ENCODE data around the gene SYS1. TPM values are rescaled to one million over a fixed set of nuclear protein-coding genes. Genes with fewer than 3 reads are reported as not detected.

SYS1 gene
- total and polyA plus RNA-seq, 2 experiments from 2014 or later = 7.9 to 21.5 TPM

GRCh38 chr20:45320948-45321595, 41.9 kb upstream of the SYS1 start:
- TF ChIP-seq REST (IDR thresholded peaks at IDR 0.05; ENCODE audit: unreplicated experiment) (no peak), CTCF (conservative IDR thresholded peaks at IDR 0.05; ENCODE audit: low read depth in 2 of 2) (no peak), POLR2AphosphoS5 (IDR thresholded peaks at IDR 0.05; ENCODE audit: low read depth) (no peak), JUNB (IDR thresholded peaks at IDR 0.05; ENCODE audit: unreplicated experiment) (no peak), CREB1 (CRISPR knock-in tag; IDR thresholded peaks at IDR 0.05; ENCODE audit: low read depth) (no peak), EZH2 (IDR thresholded peaks at IDR 0.05; ENCODE audit: low read depth, unreplicated experiment) (no peak), ZNF462 (CRISPR knock-in tag; IDR thresholded peaks at IDR 0.05) (no peak), STAT1 (IDR thresholded peaks at IDR 0.05; ENCODE audit: unreplicated experiment) (no peak), ZNF114 (CRISPR knock-in tag; IDR thresholded peaks at IDR 0.05) (no peak), ZNF331 (CRISPR knock-in tag; IDR thresholded peaks at IDR 0.05; ENCODE audit: low read depth) (no peak), NANOG (IDR thresholded peaks at IDR 0.05; ENCODE audit: borderline replicate concordance) (no peak), EZH2phosphoT487 (IDR thresholded peaks at IDR 0.05; ENCODE audit: unreplicated experiment) (no peak)
- TF ChIP-seq, protein P1, sequence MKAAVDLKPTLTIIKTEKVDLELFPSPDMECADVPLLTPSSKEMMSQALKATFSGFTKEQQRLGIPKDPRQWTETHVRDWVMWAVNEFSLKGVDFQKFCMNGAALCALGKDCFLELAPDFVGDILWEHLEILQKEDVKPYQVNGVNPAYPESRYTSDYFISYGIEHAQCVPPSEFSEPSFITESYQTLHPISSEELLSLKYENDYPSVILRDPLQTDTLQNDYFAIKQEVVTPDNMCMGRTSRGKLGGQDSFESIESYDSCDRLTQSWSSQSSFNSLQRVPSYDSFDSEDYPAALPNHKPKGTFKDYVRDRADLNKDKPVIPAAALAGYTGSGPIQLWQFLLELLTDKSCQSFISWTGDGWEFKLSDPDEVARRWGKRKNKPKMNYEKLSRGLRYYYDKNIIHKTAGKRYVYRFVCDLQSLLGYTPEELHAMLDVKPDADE (IDR thresholded peaks at IDR 0.05) = no peak
- Histone ChIP-seq H2AFZ (no peak overlapping the region), H3K4me1 (ENCODE audit: insufficient read depth) (no peaks in the 10 kb centered on the region), H3K4me3 (no peak overlapping the region), H3K27me3 (ENCODE audit: insufficient read depth) (no peaks in the 10 kb centered on the region), H4K20me1 (replicated peaks; ENCODE audit: insufficient read depth) (no peaks in the 10 kb centered on the region), H3K9me2 (ENCODE audit: insufficient read depth) (no peaks in the 10 kb centered on the region), H3K36me3 (ENCODE audit: insufficient read depth) (no peaks in the 10 kb centered on the region), H3K79me2 (replicated peaks; ENCODE audit: insufficient read depth) (no peaks in the 10 kb centered on the region), H3F3A (replicated peaks; ENCODE audit: low read depth) (no peaks in the 10 kb centered on the region), H3K27ac (ENCODE audit: low read depth) (no peak overlapping the region), H3K4me2 (no peak overlapping the region)
- DNase-seq (ENCODE audit: low spot score) (no peak), ATAC-seq (no peak)
- no peak overlapping the region for H3K27ac Mint-ChIP-seq
- peaks cover 5% of the 10 kb centered on the region; the same call in 2 of the 3 replicates for H3K36me3 Mint-ChIP-seq (ENCODE audit: low read depth)
- peaks cover 12% of the 10 kb centered on the region for H3K4me1 Mint-ChIP-seq
- H3K27me3 Mint-ChIP-seq (ENCODE audit: insufficient read depth, low read depth, poor library complexity) = no peaks in the 10 kb centered on the region
- no peak overlapping the region for H3K4me3 Mint-ChIP-seq
- H3K9me3 Mint-ChIP-seq = no peaks in the 10 kb centered on the region
